Stimulated activated effector memory CD8-positive, alpha-beta T cell treated with anti-CD3 and anti-CD28 coated beads, Interleukin-12 subunit alpha, Interleukin-12 subunit beta, amount 100 ng/mL, for 72 hours (primary cell): Measurements from ENCODE around the gene SOX6.
"Not testable (repeated sequence)": the region's sequence is repeated elsewhere in the genome, so short reads cannot be mapped to it uniquely, and the experiment has no call there.

Experiments used
- ATAC-seq: fragments of 150-1000 bp; cut with Tn5 transposase; 2 replicates; pipeline ENCODE4 v1.10.0; 2021
- DNase-seq, 2 donors: peaks; one replicate each; pipeline ENCODE4 v3.0.0; 2021 to 2022; ENCODE audit warnings: low spot score in 2 of 2
- H3K27ac Mint-ChIP-seq: one replicate; pipeline ENCODE4 v1.8.0; 2022; ENCODE audit warnings: mild to moderate bottlenecking, mixed read lengths
- H3K36me3 Mint-ChIP-seq: one replicate; pipeline ENCODE4 v1.8.0; 2022; ENCODE audit warnings: mild to moderate bottlenecking, mixed read lengths
- H3K4me1 Mint-ChIP-seq: one replicate; pipeline ENCODE4 v1.8.0; 2022; ENCODE audit warnings: mixed read lengths
- H3K4me3 Mint-ChIP-seq: one replicate; pipeline ENCODE4 v1.8.0; 2022; ENCODE audit warnings: mild to moderate bottlenecking, mixed read lengths
- H3K9me3 Mint-ChIP-seq: one replicate; pipeline ENCODE4 v1.8.0; 2022; ENCODE audit warnings: mixed read lengths

The SOX6 gene

GRCh38 chr11:16356057-16356760 is at the start of gene SOX6:
Gene SOX6 (minus strand): TSS chr11:16356546. CDS start chr11:16341248, 15,298 bp downstream.
- H3K27ac Mint-ChIP-seq: no peak within 1 kb of the TSS
- DNase-seq (no peak), ATAC-seq (no peak)
- peaks cover 9% of the 10 kb centered on the region for H3K9me3 Mint-ChIP-seq
- no peaks in the 10 kb centered on the region for H3K4me1 Mint-ChIP-seq
- no peak within 1 kb of the TSS for H3K4me3 Mint-ChIP-seq
- no peaks in the 10 kb centered on the region for H3K36me3 Mint-ChIP-seq

- no peak for DNase-seq
- no peak overlapping the region for H3K27ac Mint-ChIP-seq
- ATAC-seq: no peak
- H3K36me3 Mint-ChIP-seq: no peaks in the 10 kb centered on the region
- peaks cover 10% of the 10 kb centered on the region for H3K9me3 Mint-ChIP-seq
- no peak overlapping the region for H3K4me3 Mint-ChIP-seq
- H3K4me1 Mint-ChIP-seq: no peaks in the 10 kb centered on the region
Observed at GRCh38 chr11:16404781-16405285, 48.5 kb upstream of the SOX6 start.

GRCh38 chr11:16403851-16404250 is 47.5 kb upstream of the SOX6 start:
- ATAC-seq: no peak
- Mint-ChIP-seq H3K36me3 (no peaks in the 10 kb centered on the region), H3K27ac (no peak overlapping the region), H3K9me3 (peaks cover 10% of the 10 kb centered on the region), H3K4me1 (no peaks in the 10 kb centered on the region), H3K4me3 (no peak overlapping the region)
- DNase-seq: no peak

- H3K36me3 Mint-ChIP-seq: no peaks in the 10 kb centered on the region
- no peak overlapping the region for H3K27ac Mint-ChIP-seq
- H3K4me1 Mint-ChIP-seq: no peaks in the 10 kb centered on the region
- DNase-seq (no peak), ATAC-seq (no peak)
- peaks cover 10% of the 10 kb centered on the region for H3K9me3 Mint-ChIP-seq
- H3K4me3 Mint-ChIP-seq: no peak overlapping the region
Observed at GRCh38 chr11:16403448-16403803, 47.1 kb upstream of the SOX6 start.

- Mint-ChIP-seq H3K27ac (no peak overlapping the region), H3K9me3 (peaks cover 10% of the 10 kb centered on the region)
Observed at GRCh38 chr11:16402654-16403447, 46.5 kb upstream of the SOX6 start.

GRCh38 chr11:16397390-16397789 is 41.0 kb upstream of the SOX6 start:
- ATAC-seq (no peak), DNase-seq (no peak)
- Mint-ChIP-seq H3K9me3 (peaks cover 11% of the 10 kb centered on the region), H3K36me3 (no peaks in the 10 kb centered on the region), H3K4me1 (no peaks in the 10 kb centered on the region), H3K4me3 (no peak overlapping the region), H3K27ac (no peak overlapping the region)

More at GRCh38 chr11:16402654-16403447, 46.5 kb upstream of the SOX6 start:
- no peak for ATAC-seq
- Mint-ChIP-seq H3K4me3 (no peak overlapping the region), H3K36me3 (no peaks in the 10 kb centered on the region), H3K4me1 (no peaks in the 10 kb centered on the region)
- no peak for DNase-seq

- Mint-ChIP-seq H3K4me3 (no peak overlapping the region), H3K27ac (no peak overlapping the region), H3K9me3 (peaks cover 10% of the 10 kb centered on the region), H3K36me3 (no peaks in the 10 kb centered on the region), H3K4me1 (no peaks in the 10 kb centered on the region)
- no peak for ATAC-seq
- no peak for DNase-seq
Observed at GRCh38 chr11:16395601-16396000, 39.3 kb upstream of the SOX6 start.

- Mint-ChIP-seq H3K9me3 (peaks cover 15% of the 10 kb centered on the region), H3K4me1 (no peaks in the 10 kb centered on the region), H3K27ac (no peak overlapping the region), H3K4me3 (no peak overlapping the region), H3K36me3 (no peaks in the 10 kb centered on the region)
- ATAC-seq (no peak), DNase-seq (no peak)
Observed at GRCh38 chr11:16394947-16395346, 38.6 kb upstream of the SOX6 start.

- no peaks in the 10 kb centered on the region for H3K36me3 Mint-ChIP-seq
- H3K27ac Mint-ChIP-seq: no peak overlapping the region
- peaks cover 19% of the 10 kb centered on the region for H3K9me3 Mint-ChIP-seq
- no peak for ATAC-seq
- no peak overlapping the region for H3K4me3 Mint-ChIP-seq
- H3K4me1 Mint-ChIP-seq: no peaks in the 10 kb centered on the region
- DNase-seq: no peak
Observed at GRCh38 chr11:16393340-16393739, 37.0 kb upstream of the SOX6 start.

- no peaks in the 10 kb centered on the region for H3K36me3 Mint-ChIP-seq
- no peaks in the 10 kb centered on the region for H3K4me1 Mint-ChIP-seq
- H3K4me3 Mint-ChIP-seq: no peak overlapping the region
- peaks cover 19% of the 10 kb centered on the region for H3K9me3 Mint-ChIP-seq
- H3K27ac Mint-ChIP-seq: no peak overlapping the region
- ATAC-seq: no peak
- no peak for DNase-seq
Observed at GRCh38 chr11:16392616-16393015, 36.3 kb upstream of the SOX6 start.

GRCh38 chr11:16390826-16391225 is 34.5 kb upstream of the SOX6 start:
- H3K36me3 Mint-ChIP-seq: not testable (repeated sequence)

GRCh38 chr11:16385099-16385498 is 28.8 kb upstream of the SOX6 start:
- ATAC-seq (no peak), DNase-seq (no peak)
- no peaks in the 10 kb centered on the region for H3K36me3 Mint-ChIP-seq
- H3K27ac Mint-ChIP-seq: no peak overlapping the region
- no peak overlapping the region for H3K4me3 Mint-ChIP-seq
- H3K9me3 Mint-ChIP-seq: peaks cover 5% of the 10 kb centered on the region
- no peaks in the 10 kb centered on the region for H3K4me1 Mint-ChIP-seq

More at GRCh38 chr11:16390826-16391225, 34.5 kb upstream of the SOX6 start:
- H3K4me1 Mint-ChIP-seq, ATAC-seq, H3K4me3 Mint-ChIP-seq, H3K27ac Mint-ChIP-seq, DNase-seq: not testable (repeated sequence)
- H3K9me3 Mint-ChIP-seq: peaks cover 19% of the 10 kb centered on the region

GRCh38 chr11:16382638-16383380 is 26.5 kb upstream of the SOX6 start:
- no peak for ATAC-seq
- Mint-ChIP-seq H3K4me1 (no peaks in the 10 kb centered on the region), H3K4me3 (no peak overlapping the region), H3K9me3 (peaks cover 2% of the 10 kb centered on the region), H3K36me3 (no peaks in the 10 kb centered on the region), H3K27ac (no peak overlapping the region)
- DNase-seq: no peak

- DNase-seq (no peak), ATAC-seq (no peak)
- H3K27ac Mint-ChIP-seq: no peak overlapping the region
- H3K4me1 Mint-ChIP-seq: no peaks in the 10 kb centered on the region
- peaks cover 2% of the 10 kb centered on the region for H3K9me3 Mint-ChIP-seq
- no peaks in the 10 kb centered on the region for H3K36me3 Mint-ChIP-seq
- H3K4me3 Mint-ChIP-seq: no peak overlapping the region
Observed at GRCh38 chr11:16382186-16382585, 25.8 kb upstream of the SOX6 start.

- Mint-ChIP-seq H3K27ac (no peak overlapping the region), H3K9me3 (peaks cover 6% of the 10 kb centered on the region), H3K4me3 (no peak overlapping the region), H3K36me3 (no peaks in the 10 kb centered on the region), H3K4me1 (no peaks in the 10 kb centered on the region)
- ATAC-seq: no peak
- no peak for DNase-seq
Observed at GRCh38 chr11:16380941-16381568, 24.7 kb upstream of the SOX6 start.
